ENCODE results near the gene CYREN. TPM values are rescaled to one million over a fixed set of nuclear protein-coding genes. Genes with fewer than 3 reads are reported as not detected.
"Not testable (repeated sequence)": the region's sequence is repeated elsewhere in the genome, so short reads cannot be mapped to it uniquely, and the experiment has no call there.

CYREN gene
- total RNA-seq, 1 donor from 2014 or later = 43.9 TPM

DNA sequence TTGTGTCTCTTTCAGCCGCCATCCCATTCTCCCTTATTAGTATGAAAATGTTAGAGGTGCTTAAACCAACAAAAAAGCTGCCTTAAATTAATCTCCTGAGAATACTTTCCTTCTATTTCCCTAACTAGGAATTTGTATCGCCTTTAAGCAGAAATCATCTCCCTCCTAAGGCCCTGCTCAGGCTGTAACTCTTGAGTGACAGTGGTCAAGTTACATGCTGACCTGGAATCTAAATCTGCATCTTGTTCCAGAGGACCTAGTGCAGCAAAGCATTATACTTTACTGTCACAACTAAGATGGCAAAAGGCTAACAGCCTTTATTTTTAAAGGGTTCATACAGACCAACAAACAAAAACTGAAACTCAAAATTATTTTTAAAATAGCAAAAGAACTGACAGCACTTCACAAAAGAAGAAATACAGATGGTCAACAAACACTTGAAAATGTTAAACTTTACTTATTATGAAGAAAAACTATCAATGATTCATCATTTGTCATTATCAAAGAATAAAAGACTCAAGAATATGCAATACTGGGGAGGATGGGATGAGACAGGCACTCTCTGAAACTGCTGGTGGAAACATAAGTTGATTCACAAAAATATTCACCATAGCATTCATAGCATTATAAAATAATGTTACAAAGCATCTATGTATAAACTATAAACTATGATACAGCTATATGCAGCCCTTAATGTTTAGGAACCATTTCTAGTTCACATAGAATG is 11.0 kb downstream of the CYREN start:
- DNase-seq (ENCODE audit: low spot score) = no peak

DNA sequence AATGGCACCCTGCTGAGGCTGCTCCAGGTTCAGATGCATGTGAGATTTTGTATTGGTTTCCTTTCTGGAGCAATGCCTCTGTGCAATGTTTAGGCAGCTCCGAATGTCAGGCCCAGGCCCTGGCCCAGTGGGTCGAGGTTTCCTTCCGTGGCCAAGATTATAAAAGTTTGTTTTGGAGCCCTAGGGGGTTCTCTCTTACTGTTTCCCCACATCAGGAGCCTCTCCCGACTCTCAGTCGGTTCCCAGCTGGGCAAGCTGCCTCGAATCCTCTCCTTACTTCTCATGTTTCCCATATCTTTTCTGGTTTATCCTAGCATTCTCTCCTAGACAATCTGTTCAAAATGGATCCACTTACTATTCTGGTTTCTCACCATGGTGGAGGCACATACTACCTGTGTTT is 11.6 kb downstream of the CYREN start:
- no peak for DNase-seq (ENCODE audit: low spot score)

DNA sequence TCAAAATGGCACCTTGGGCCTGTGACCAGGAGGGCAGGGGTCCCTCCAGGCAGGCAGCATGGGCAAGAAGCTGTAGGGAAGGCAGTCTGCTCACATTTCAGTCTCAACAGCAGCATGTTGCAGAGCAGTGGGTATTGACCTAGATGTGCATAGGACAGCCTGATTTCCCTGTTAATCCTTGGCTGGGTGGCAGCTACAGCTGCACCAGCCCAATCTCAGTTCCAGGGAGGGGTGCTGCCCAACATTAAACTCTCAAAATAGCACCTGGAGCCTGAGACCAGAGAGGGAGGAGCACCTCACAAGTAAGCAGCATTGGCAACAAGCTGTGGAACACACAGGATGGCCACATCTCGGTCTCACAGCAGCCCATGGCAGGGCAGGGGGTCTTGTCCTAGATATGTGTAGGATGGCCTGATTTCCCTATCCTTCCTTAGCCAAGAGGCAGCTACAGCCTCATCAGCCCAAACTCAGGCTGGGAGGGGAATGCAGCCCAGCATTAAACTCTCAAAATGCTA is 12.3 kb downstream of the CYREN start:
- DNase-seq (ENCODE audit: low spot score) = no peak

DNA sequence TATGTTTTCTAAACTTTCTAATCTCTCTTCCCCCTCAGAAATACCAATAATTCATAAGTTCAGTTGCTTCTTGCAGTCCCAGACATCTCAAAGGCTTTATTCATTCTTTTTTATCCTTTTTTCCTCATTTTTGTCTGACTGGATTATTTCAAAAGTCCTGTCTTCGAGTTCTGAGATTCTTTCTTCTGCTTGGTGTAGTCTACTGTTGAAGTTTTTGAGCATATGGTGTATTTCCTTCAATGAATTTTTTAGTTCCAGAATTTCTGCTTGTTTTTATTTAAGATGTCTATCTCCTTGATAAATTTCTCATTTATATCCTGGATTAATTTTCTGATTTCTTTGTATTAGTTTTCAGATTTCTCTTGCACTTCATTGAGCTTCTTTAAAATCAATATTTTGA is 14.2 kb downstream of the CYREN start:
- DNase-seq (ENCODE audit: low spot score) = no peak

DNA sequence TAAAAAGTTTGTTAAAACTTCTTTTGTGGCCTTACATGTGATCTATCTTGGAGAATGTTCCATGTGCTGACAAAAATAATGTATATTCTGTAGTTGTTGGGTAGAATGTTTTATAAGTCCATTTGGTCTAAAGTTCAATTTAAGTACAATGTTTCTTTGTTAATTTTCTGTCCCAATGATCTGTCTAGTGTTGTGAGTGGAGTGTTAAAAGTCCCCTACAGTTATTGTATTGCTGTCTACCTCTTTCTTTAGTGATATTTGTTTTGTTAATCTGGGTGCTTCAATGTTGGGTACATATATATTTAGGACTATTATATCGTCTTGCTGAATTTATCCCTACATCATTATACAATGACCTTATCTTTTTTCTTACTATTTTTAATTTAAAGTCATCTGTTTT is 15.8 kb downstream of the CYREN start:
- no peak for DNase-seq (ENCODE audit: low spot score)

DNA sequence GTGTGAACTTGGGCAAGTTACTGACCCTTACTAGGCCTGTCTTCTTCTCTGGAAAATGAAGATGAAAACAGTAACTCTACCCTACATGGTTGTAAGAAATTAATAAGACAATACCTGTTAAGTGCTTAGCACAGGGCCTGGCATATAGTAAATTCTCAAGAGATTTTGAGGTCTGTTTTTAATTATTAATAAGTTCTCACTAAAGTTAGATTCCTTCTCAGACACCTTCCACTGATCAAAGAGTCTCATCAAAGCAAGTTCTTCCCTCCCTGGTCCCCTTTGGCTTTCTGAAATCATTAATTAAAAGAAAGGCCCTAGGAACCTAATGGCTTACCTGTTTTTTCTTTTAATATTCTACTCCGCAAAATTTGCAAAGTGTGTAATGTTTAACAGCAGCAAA is 18.1 kb downstream of the CYREN start:
- DNase-seq (ENCODE audit: low spot score) = no peak

DNA sequence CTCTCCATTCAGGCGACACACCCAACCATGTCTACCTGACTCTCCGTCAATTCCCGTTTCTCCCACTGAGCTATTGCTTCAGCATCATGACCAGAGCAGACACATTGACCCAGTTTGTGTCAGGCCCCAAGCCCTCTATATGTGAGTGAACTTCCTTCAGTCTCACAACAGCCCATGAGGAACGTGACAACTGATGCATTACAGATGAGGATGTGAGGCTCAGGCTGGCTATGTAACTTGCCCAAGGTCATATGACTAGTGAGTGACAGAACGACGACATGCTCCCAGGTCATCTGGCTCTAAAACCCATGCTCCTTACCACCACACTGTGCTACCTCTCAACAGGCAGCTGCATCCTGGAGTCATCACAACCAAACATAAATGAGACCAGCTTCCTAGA is 19.0 kb downstream of the CYREN start:
- DNase-seq (ENCODE audit: low spot score) = no peak

DNA sequence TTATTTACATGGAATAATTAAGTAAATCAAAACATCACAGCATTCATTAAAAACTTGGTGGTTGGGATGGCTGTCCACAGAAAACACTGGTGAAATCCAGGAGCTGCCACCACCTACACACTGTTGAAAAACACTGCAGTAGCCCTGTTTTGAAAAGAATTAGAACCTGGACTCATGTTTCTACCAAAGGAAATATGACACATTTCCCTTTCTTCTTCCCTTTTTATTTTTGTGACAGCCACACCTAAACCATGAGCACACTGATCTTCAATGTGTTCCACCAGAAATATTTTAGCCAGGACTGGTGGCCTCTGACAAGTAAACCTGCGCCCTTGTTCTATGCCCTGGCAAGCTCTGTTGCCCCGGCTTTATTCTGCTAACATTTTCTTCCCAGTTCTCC is 19.4 kb downstream of the CYREN start:
- no peak for DNase-seq (ENCODE audit: low spot score)

DNA sequence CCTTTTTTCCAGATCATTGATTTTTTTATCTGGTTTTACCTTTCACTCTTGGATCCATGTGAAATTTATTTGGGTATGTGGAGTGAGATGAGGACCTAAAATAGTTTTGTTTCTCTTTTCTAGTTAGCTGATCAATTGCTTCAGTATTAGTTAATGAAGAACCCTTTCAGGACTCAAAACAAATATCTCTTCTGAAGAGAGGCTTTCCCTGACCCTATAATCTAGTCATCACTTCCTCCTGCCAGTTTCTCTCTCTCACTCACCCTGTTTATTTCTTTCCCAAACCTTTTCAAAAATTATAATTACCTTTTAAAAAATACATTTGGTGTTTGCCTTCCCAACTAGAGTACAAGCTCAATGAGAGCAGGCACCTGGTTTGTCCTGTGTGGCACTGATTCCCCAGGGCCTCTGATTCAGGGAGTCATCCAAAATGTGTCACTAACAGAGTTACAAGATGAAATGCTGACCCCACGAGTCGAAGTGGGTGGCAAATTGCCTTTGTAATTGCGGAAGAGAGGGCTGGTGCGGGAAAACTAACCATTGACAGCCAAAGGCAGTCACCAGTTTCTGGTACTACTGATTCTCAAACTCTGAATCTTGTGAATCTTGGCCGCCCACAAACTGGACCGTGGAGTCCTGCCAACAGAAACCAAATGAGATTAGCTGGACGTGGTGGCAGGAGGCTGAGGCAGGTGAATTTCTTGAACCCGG is 20.3 kb downstream of the CYREN start:
- no peak for DNase-seq (ENCODE audit: low spot score)

DNA sequence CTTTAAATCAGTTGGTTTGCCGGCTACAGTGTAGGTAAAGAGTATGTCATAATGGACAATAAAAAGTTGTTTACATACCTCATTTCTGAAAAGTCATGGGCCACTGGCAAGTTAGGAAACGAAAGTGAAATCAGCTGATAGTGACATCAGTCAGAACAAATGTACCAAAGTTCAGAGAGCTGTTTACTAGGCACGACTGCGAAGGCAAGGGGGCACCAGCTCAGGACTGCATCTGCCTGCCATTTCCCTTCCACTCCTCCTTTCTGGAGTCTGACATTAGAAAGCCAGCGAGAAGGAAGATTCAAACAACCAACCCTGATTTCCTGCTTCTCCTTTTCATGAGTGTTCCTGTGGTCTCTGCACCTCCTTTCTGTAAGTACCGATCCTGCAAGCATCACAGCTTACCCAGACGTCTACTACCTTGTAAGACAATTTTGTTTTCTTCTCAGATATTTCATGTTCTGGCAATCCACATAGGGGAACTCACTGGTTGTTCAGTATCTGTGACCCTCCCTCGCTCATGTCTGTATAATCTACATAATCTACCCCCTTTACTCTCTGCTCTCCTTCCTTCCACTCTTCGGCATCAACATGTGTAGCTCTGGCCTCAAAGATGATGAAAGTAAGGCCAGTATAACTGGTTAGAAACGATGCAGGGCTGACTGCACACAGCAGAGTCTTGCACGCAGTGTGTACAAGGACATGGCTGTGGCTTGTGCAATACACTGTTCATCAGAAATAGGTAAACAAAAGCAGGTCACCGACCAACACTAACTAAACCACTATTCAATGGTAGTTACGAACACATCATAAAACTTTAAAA is 22.4 kb downstream of the CYREN start, which contains the start of gene TMEM140:
Gene TMEM140 (plus strand): TSS at position 174 of the 823 bp plus-strand sequence. CDS start 16,370 bp downstream, outside the sequence.
- DNase-seq (ENCODE audit: low spot score) = peak; percentile 74

DNA sequence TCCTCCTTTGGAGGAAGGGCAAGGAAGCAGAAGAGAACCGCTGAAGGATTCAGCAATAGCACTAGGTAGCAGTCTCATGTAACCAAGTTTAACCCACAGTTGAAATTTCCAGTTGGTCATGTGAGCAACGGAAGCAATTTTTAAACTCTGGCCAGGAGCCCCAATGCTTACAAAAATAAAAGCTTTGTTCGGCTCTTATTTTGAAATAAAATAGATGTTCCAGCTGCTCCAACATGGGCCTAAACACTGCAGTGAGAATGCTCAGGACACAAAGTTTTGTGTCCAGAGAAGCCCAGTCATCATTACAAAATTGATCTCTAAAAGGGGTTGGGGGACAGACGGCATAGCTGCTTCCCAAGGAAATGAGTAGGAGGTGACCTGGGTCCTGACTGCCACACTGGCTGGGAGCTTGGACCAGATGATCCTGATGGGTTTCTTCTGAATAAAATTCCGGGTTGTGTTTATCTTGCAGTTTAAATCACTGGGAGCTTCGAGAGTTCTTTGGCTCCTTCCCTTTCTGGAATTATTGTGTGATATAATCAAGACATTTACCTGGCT is 23.1 kb downstream of the CYREN start:
- DNase-seq (ENCODE audit: low spot score) = no peak

DNA sequence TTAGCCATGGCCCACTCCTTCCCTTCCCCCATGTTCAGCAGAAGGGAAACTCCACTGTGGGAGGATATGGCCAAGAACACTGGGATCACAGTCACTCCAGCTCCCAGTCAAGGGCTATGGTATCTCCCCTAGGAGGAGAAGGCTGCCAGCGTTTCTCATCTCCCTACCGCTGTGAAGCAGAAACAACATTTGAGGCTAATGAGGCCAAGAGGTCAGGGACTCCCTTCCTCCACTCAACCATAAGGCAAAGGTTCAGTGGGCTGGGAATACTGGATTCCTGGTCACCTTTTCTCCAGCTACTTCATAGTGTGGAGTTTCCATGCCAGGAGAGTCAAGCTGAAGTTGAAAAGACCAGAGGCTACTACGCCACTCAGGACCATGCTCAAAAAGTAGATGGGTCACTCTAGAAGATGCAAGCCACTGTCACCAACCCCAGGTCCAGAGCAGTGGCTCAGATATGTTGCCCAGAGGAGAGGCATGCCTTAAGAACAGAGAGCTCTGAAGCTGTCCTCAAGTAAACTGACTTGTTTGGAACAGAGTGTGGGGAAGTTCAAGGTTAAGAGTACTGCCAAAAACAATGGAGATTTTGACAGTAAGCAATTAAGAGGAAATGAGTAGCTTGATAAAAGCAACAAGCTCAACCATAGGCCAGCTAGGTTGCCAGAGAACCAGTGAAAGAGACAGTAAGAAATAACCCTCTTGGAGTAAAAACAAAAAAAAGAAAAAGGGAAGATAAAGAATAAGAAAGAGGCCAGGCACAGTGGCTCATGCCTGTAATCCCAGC is 26.4 kb downstream of the CYREN start:
- DNase-seq (ENCODE audit: low spot score) = no peak

DNA sequence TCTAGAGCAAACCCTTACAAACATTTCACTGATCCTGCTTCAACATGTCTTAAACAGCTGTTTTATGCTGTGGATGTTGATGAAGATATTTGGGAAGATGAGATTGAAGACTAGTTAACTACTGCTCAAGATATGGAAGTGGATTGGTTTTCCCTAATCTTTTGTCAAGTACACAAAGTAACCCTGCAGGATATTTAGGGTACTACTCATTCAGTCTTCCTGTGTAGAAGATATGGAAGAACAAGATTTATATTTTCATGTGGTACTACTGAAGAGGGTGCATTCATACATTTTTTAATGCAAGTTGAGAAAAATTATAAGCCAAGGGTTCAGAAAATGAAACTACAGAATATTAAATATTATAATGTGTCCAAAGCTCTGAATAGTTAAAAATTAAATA is 40.9 kb downstream of the CYREN start:
- DNase-seq (ENCODE audit: low spot score) = no peak

DNA sequence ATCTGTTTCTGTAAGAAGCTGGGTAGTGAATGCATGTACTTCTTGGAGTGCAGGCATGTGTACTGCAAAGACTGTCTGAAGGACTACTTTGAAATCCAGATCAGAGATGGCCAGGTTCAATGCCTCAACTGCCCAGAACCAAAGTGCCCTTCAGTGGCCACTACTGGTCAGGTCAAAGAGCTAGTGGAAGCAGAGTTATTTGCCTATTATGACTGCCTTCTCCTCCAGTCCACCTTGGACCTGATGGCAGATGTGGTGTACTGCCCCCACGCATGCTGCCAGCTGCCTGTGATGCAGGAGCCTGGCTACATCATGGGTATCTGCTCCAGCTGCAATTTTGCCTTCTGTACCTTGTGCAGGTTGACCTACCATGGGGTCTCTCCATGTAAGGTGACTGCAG is 41.6 kb downstream of the CYREN start:
- DNase-seq (ENCODE audit: low spot score) = no peak

DNA sequence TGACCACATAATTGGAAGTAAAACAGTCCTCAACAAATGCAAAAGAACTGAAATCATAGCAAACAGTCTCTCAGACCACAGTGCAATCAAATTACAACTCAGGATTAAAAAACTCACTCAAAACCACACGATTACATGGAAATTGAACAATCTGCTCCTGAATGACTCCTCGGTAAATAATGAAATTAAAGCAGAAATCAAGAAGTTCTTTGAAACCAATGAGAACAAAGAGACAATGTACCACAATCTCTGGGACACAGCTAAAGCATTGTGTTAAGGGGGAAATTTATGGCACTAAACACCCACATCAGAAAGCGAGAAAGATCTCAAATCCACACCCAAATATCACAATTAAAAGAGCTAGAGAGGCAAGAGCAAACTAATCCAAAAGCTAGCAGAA is 45.9 kb downstream of the CYREN start:
- not testable (repeated sequence) for DNase-seq (ENCODE audit: low spot score)

DNA sequence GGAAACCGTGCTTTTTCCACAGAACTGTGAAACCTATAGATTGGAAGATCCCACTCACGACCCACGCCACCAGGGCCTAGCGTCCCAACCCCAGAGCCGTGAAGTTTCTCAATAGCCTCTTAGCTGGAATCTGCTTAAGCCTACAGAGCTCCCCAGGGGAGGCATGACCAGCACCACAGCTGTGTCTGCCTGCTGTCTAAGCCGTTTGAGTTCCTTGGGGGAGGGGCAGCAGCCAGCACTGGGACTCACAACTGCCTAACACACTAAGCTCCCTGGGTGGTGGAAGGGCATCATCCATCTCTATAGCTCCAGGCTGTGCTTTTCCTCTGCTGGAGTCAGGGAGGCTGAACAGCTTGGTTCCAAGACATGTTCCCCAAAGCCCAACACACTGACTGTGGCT is 48.6 kb downstream of the CYREN start:
- DNase-seq (ENCODE audit: low spot score) = no peak

DNA sequence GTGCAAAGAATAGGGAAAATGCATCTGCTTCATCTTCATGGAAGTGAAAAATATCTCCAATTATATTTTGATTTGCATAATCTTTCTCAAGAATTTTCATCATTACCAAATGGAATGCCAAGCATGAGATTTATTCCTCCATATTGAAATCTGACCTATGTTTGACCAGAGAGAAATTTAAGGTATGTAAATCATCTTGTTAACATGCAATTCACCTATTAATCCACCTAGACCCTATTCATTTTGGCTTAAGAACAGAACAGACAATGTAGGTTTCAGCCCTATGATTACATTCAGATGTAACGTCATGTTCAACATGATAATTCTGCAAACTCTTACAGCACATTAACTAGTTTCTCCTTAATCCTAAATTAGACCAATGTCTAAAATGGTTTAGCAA is 53.4 kb downstream of the CYREN start:
- DNase-seq (ENCODE audit: low spot score) = no peak
